K562 (cell line): ENCODE measurements around the gene BAIAP2L2. TPM values are rescaled to one million over a fixed set of nuclear protein-coding genes. Genes with fewer than 3 reads are reported as not detected.

Source experiments
- ATAC-seq: fragments of 200-7000 bp; cut with Tn5 transposase; 3 replicates; pipeline ENCODE4 v1.9.1; 2020; ENCODE audit warnings: moderate library complexity
- BruUV-seq: library from RNA; stranded (reverse); fragments of 400-500 nt; replicated peaks from 2 replicates; lab custom pipeline; 2021; lab: Mats Ljungman, UMichigan
- CTCF ChIA-PET: fragments of 300-600 bp; formaldehyde crosslinking; extraction: SDS; loops from one replicate; lab custom pipeline; 2021; ENCODE audit warnings: low intra/inter-chr PET ratio; lab: Yijun Ruan, JAX
- POLR2A ChIA-PET: fragments of 300-600, 350-650 bp; sonication (Branson Sonifier 250); formaldehyde crosslinking; extraction: SDS; loops from one replicate; lab custom pipeline; 2021; ENCODE audit warnings: antibody characterized with exemption, inconsistent platforms; lab: Yijun Ruan, JAX
- DNase-seq, 4 experiments: peaks; one replicate each; pipeline versions ENCODE4 v3.0.0 to v3.0.0-alpha.2; 2011 to 2018; ENCODE audit warnings: low spot score in 3 of 4, mixed read lengths in 3 of 4; ENCODE audit errors: extremely low read depth in 1 of 4
- FAIRE-seq: peaks from 2 replicates; lab custom pipeline; 2011; peaks lifted over from hg19 to GRCh38; lab: Jason Lieb, UNC
- H2AFZ ChIP-seq: 2 replicates; pipeline ENCODE4 v1.6.0; 2011; ENCODE audit warnings: low read depth, low read length, control low read depth, inconsistent platforms
- H3K27ac ChIP-seq: fragments of 200-600 bp; 3 replicates; pipeline ENCODE4 v1.8.0; 2011; ENCODE audit warnings: low read depth, mild to moderate bottlenecking, control low read depth, inconsistent platforms, low read length, moderate library complexity, mixed read lengths; ENCODE audit errors: extremely low read depth
- H3K27me3 ChIP-seq, 2 experiments: fragments of 300-600 bp in 1 of 2; 2 replicates in 1 of 2; 3 replicates in 1 of 2; pipeline versions ENCODE4 v1.6.0 to v1.8.0; 2011; ENCODE audit warnings: inconsistent platforms in 2 of 2, low read length in 2 of 2, mild to moderate bottlenecking in 1 of 2, mixed read lengths in 1 of 2, moderate library complexity in 1 of 2; ENCODE audit not compliant: control insufficient read depth in 2 of 2, insufficient read depth in 2 of 2
- H3K36me3 ChIP-seq: fragments of 300-600 bp; 3 replicates; pipeline ENCODE4 v1.8.0; 2011; ENCODE audit warnings: mild to moderate bottlenecking, low read length, inconsistent platforms; ENCODE audit not compliant: control insufficient read depth, insufficient read depth
- H3K4me1 ChIP-seq, 2 experiments: fragments of 200-600 bp in 1 of 2; replicated peaks in 1 of 2; 2 replicates in 1 of 2; 3 replicates in 1 of 2; pipeline versions ENCODE4 v1.5.1 to v1.8.0; 2011; ENCODE audit warnings: inconsistent platforms in 2 of 2, low read length in 2 of 2, mild to moderate bottlenecking in 1 of 2, mixed read lengths in 1 of 2, moderate library complexity in 1 of 2; ENCODE audit not compliant: control insufficient read depth in 2 of 2, insufficient read depth in 2 of 2
- H3K4me2 ChIP-seq: 2 replicates; pipeline ENCODE4 v1.6.1; 2011; ENCODE audit warnings: low read length, control low read depth, inconsistent platforms, mixed read lengths; ENCODE audit not compliant: insufficient read depth
- H3K4me3 ChIP-seq: fragments of 200-600 bp; sonication (generic), shearing (Covaris generic); 2 replicates; pipeline ENCODE4 v1.5.1; 2016; ENCODE audit warnings: control low read depth, inconsistent platforms
- H3K79me2 ChIP-seq: fragments of 200-600 bp; 3 replicates; pipeline ENCODE4 v1.8.0; 2011; ENCODE audit warnings: low read length, inconsistent platforms; ENCODE audit not compliant: control insufficient read depth, insufficient read depth
- H3K9ac ChIP-seq, 2 experiments: 2 replicates each; pipeline versions ENCODE4 v1.6.0 to v1.6.1; 2011; ENCODE audit warnings: low read depth in 2 of 2, low read length in 2 of 2, control low read depth in 1 of 2, inconsistent platforms in 1 of 2, mild to moderate bottlenecking in 1 of 2, mixed read lengths in 1 of 2; ENCODE audit not compliant: insufficient read depth in 1 of 2
- H3K9me1 ChIP-seq: one replicate; pipeline ENCODE4 v1.6.0; 2011; ENCODE audit warnings: inconsistent platforms, mild to moderate bottlenecking, low read length, moderate library complexity; ENCODE audit not compliant: control insufficient read depth, insufficient read depth
- H3K9me3 ChIP-seq: replicated peaks from 2 replicates; pipeline ENCODE4 v1.5.1; 2011; ENCODE audit warnings: low read depth, low read length, inconsistent platforms; ENCODE audit not compliant: control insufficient read depth, insufficient read depth
- H4K20me1 ChIP-seq: replicated peaks from 2 replicates; pipeline ENCODE4 v1.6.1; 2011; ENCODE audit warnings: low read length, inconsistent platforms, mixed read lengths; ENCODE audit not compliant: control insufficient read depth, insufficient read depth
- BCL6 ChIP-seq: fragments of 250-450 bp; sonication (Bioruptor Pico); IDR thresholded peaks from 2 replicates; pipeline ENCODE4 v1.4.0; 2020
- HNRNPLL ChIP-seq: fragments of 200-400 bp; formaldehyde crosslinking; IDR thresholded peaks from 2 replicates; pipeline ENCODE4 v1.6.1; 2017; ENCODE audit warnings: low read length, low read depth, mild to moderate bottlenecking; ENCODE audit not compliant: poor library complexity, severe bottlenecking
- NFYB ChIP-seq: IDR thresholded peaks from 2 replicates; pipeline ENCODE4 v1.6.1; 2011; ENCODE audit warnings: mild to moderate bottlenecking, moderate library complexity; ENCODE audit not compliant: insufficient read length; ENCODE audit errors: extremely low read depth
- NR2C1 ChIP-seq, 2 experiments: fragments of 450-650 bp; IDR thresholded peaks; 2 replicates each; pipeline ENCODE4 v1.6.1; 2017; ENCODE audit warnings: mild to moderate bottlenecking in 2 of 2, antibody characterized with exemption in 1 of 2, inconsistent platforms in 1 of 2, missing compliant biosample characterization in 1 of 2, missing genetic modification characterization in 1 of 2
- PHF21A ChIP-seq: fragments of 450-650 bp; IDR thresholded peaks from 2 replicates; pipeline ENCODE4 v1.6.1; 2017; ENCODE audit warnings: low read depth, borderline replicate concordance
- RBM39 ChIP-seq: fragments of 200-400 bp; formaldehyde crosslinking; optimal IDR thresholded peaks from 2 replicates; pipeline ENCODE3; 2018; ENCODE audit warnings: low read depth, low read length
- ZBTB17 ChIP-seq: fragments of 450-650 bp; formaldehyde crosslinking; IDR thresholded peaks from 2 replicates; pipeline ENCODE4 v1.4.0; 2020; ENCODE audit warnings: mild to moderate bottlenecking
- ZNF3 ChIP-seq: fragments of 250-450 bp; sonication (Bioruptor Pico); IDR thresholded peaks from 2 replicates; pipeline ENCODE4 v1.5.0; 2021; ENCODE audit warnings: mild to moderate bottlenecking, moderate library complexity
- ZNF436 ChIP-seq: fragments of 250-450, 450-650 bp; sonication (Bioruptor Pico); formaldehyde crosslinking; IDR thresholded peaks from 2 replicates; pipeline ENCODE4 v1.7.0; 2020; ENCODE audit warnings: mild to moderate bottlenecking
- WGBS: fragments of 100-300 bp; shearing (Covaris generic); methylation state at CpG from one replicate; pipeline ENCODE4 v1.1.6; 2016; ENCODE audit warnings: low coverage, mixed read lengths; ENCODE audit not compliant: insufficient coverage; ENCODE audit errors: missing lambda C conversion rate; 5-methylcytosine and 5-hydroxymethylcytosine counted together
- in situ Hi-C: fragments of 300-500 bp; cut with MboI; formaldehyde crosslinking; loops from 4 replicates; pipeline ENCODE4 v1.15.0; 2018; ENCODE audit warnings: inconsistent platforms, mixed read lengths
- intact Hi-C: fragments of 100-400 bp; cut with micrococcal nuclease; formaldehyde crosslinking; loops from 2 replicates; pipeline ENCODE4 v1.14.2; 2022
- polyA plus RNA-seq, 8 experiments: library from polyadenylated mRNA; depleted of rRNA in 4 of 8; stranded (reverse) in 5 of 8; unstranded in 3 of 8; fragments of >200 nt; fragmentation: Nextera tagmentation in 2 of 8; fragmentation: Illumina TruSeq in 1 of 8; extraction: Ambion mirVana in 2 of 8; extraction: Trizol in 1 of 8; gene quantifications; 2 replicates each; pipeline versions ENCODE4 v1.2.1 to v1.2.3, GENCODE V29; 2011 to 2014; ENCODE audit warnings: inconsistent platforms in 1 of 8, missing spikeins in 1 of 8
- total RNA-seq, 7 experiments: library from RNA; depleted of rRNA in 6 of 7; stranded (reverse); fragments of >200 nt in 6 of 7; fragmentation: Illumina TruSeq in 2 of 7; extraction: Trizol in 2 of 7; gene quantifications; 2 replicates each; pipeline versions ENCODE4 v1.2.1 to v1.2.3, GENCODE V29; 2011 to 2021; ENCODE audit warnings: low replicate concordance in 1 of 7
- TF ChIP-seq, protein P1 (sequence below), 2 experiments: fragments of 450-650 bp; IDR thresholded peaks; 2 replicates each; pipeline ENCODE4 v1.6.1; 2016; ENCODE audit warnings: mild to moderate bottlenecking in 2 of 2, borderline replicate concordance in 1 of 2, low read depth in 1 of 2, moderate library complexity in 1 of 2

The BAIAP2L2 gene
- total and polyA plus RNA-seq, 9 of the 15 experiments (the other 6 are each of a cell fraction or from before 2014, with no cell fraction given): 0.04 to 0.22 (median 0.07) TPM; not detected in 4

GRCh38 chr22:38070250-38070921, 40.1 kb downstream of the BAIAP2L2 start:
- Histone ChIP-seq H3K4me3 (no peak overlapping the region), H4K20me1 (no peaks in the 10 kb centered on the region), H3K9me3 (no peaks in the 10 kb centered on the region), H3K4me2 (no peak overlapping the region), H3K27me3 (no peaks in the 10 kb centered on the region), H3K9ac (no peak overlapping the region), H3K79me2 (no peaks in the 10 kb centered on the region), H3K27ac (no peak overlapping the region), H2AFZ (no peak overlapping the region), H3K4me1 (peaks cover 0 to 23% of the 10 kb centered on the region in 2 experiments; a peak in 2 of 5 replicates), H3K36me3 (no peaks in the 10 kb centered on the region), H3K9me1 (no peaks in the 10 kb centered on the region)
- FAIRE-seq: no peak
- ChIA-PET POLR2A (interaction anchor here (0.7 to 0.8 kb wide), 2 partner anchors 15 to 131 kb away, joined by 3 to 5 read pairs; partner anchors contain the start of gene MAFF), CTCF (no interaction called here)
- no TSS peak for BruUV-seq
- TF ChIP-seq PHF21A (no peak), RBM39 (no peak), ZNF3 (CRISPR knock-in tag) (no peak), BCL6 (no peak), HNRNPLL (no peak), NFYB (no peak), ZBTB17 (CRISPR knock-in tag) (no peak), NR2C1 (IDR thresholded peaks at IDR 0.05) (no peak), NR2C1 (tag; IDR thresholded peaks at IDR 0.05) (no peak), ZNF436 (CRISPR knock-in tag) (no peak)
- TF ChIP-seq, protein P1, sequence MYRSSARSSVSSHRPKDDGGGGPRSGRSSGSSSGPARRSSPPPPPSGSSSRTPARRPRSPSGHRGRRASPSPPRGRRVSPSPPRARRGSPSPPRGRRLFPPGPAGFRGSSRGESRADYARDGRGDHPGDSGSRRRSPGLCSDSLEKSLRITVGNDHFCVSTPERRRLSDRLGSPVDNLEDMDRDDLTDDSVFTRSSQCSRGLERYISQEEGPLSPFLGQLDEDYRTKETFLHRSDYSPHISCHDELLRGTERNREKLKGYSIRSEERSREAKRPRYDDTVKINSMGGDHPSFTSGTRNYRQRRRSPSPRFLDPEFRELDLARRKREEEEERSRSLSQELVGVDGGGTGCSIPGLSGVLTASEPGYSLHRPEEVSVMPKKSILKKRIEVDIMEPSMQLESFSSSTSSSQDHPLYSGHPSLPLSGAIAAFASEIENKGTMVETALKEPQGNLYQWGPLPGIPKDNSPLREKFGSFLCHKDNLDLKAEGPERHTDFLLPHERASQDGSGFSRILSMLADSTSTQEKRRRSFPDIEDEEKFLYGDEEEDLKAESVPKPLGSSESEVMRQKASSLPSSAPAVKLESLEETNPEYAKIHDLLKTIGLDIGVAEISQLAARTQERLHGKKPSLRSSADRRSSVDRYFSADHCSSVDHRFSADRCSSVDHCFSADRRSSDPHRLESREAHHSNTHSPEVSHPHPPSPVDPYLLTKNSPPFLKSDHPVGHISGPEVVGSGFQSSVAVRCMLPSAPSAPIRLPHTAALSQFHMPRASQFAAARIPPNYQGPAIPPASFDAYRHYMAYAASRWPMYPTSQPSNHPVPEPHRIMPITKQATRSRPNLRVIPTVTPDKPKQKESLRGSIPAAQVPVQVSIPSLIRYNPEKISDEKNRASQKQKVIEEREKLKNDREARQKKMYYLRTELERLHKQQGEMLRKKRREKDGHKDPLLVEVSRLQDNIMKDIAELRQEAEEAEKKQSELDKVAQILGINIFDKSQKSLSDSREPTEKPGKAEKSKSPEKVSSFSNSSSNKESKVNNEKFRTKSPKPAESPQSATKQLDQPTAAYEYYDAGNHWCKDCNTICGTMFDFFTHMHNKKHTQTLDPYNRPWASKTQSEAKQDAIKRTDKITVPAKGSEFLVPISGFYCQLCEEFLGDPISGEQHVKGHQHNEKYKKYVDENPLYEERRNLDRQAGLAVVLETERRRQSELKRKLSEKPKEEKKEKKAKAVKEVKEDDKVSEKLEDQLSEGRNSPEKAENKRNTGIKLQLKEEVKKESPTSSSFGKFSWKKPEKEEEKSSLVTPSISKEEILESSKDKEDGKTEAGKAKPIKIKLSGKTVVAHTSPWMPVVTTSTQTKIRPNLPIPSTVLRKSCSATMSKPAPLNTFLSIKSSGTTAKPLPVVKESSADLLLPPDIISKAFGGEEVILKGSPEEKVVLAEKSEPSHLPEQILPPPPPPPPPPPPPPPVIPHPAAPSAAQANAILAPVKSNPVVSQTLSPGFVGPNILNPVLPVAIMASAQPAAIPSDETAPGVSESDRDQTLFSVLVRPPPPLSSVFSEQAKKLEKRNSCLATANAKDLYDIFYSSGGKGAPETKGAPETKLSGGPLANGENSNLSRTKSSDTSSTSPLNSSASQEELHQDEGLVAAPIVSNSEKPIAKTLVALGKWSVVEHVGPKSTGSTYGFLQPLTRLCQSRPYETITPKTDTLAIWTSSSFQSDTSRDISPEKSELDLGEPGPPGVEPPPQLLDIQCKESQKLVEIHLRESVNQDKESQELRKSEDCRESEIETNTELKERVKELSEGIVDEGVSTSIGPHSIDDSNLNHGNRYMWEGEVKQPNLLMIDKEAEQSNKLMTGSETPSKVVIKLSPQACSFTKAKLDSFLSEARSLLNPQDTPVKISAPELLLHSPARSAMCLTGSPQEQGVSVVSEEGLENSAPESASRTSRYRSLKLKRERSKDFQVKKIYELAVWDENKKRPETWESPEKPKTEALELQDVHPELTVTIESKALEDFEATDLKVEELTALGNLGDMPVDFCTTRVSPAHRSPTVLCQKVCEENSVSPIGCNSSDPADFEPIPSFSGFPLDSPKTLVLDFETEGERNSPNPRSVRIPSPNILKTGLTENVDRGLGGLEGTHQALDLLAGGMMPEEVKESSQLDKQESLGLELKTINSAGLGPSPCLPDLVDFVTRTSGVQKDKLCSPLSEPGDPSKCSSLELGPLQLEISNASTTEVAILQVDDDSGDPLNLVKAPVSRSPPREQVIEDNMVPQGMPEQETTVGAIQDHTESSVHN (IDR thresholded peaks at IDR 0.05; ENCODE audit: borderline replicate concordance in 1 of 2, low read depth in 1 of 2): no peak
- in situ Hi-C loops: loop anchor here (25.0 kb wide), 2 partner anchors 517 to 942 kb away; partner anchors contain the start of genes APOBEC3C and APOBEC3D
- no peak for DNase-seq
- intact Hi-C loops: no loop called here
- WGBS: 66% methylated on average over 7 of the region's 11 CpGs
- no peak for ATAC-seq
